Measurements from ENCODE around the gene SF3B6. TPM values are rescaled to one million over a fixed set of nuclear protein-coding genes. Genes with fewer than 3 reads are reported as not detected.
"Not testable (repeated sequence)": the region's sequence is repeated elsewhere in the genome, so short reads cannot be mapped to it uniquely, and the experiment has no call there.

The SF3B6 gene
- polyA plus RNA-seq, 1 experiment: 272 TPM

GRCh38 chr2:24045511-24046508 is 30.3 kb downstream of the SF3B6 start:
- CTCF ChIA-PET: interaction anchor here (0.5 to 2.1 kb wide), 4 partner anchors 36 to 221 kb away, joined by 3 to 6 read pairs (median 4); partner anchors contain the start of genes ATAD2B and MFSD2B
- TF ChIP-seq, protein P1, sequence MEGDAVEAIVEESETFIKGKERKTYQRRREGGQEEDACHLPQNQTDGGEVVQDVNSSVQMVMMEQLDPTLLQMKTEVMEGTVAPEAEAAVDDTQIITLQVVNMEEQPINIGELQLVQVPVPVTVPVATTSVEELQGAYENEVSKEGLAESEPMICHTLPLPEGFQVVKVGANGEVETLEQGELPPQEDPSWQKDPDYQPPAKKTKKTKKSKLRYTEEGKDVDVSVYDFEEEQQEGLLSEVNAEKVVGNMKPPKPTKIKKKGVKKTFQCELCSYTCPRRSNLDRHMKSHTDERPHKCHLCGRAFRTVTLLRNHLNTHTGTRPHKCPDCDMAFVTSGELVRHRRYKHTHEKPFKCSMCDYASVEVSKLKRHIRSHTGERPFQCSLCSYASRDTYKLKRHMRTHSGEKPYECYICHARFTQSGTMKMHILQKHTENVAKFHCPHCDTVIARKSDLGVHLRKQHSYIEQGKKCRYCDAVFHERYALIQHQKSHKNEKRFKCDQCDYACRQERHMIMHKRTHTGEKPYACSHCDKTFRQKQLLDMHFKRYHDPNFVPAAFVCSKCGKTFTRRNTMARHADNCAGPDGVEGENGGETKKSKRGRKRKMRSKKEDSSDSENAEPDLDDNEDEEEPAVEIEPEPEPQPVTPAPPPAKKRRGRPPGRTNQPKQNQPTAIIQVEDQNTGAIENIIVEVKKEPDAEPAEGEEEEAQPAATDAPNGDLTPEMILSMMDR (IDR thresholded peaks at IDR 0.05; ENCODE audit: low read depth, low read length): no peak
- no peak for DNase-seq (ENCODE audit: low read depth, low spot score)
- POLR2A ChIA-PET: interaction anchor here (0.7 kb wide), 1 partner anchor 262 kb away, joined by 6 read pairs; no protein-coding TSS in a partner anchor
- Histone ChIP-seq H3K4me3 (ENCODE audit: low read depth, low read length) (peak overlapping the region; percentile 91), H3K27me3 (ENCODE audit: control insufficient read depth, insufficient read depth, low read length) (no peaks in the 10 kb centered on the region), H3K27ac (ENCODE audit: low read depth, low read length) (no peak overlapping the region), H3K9me3 (ENCODE audit: control insufficient read depth, insufficient read depth, low read length) (no peaks in the 10 kb centered on the region; the same call in 1 of the 2 replicates)

DNA sequence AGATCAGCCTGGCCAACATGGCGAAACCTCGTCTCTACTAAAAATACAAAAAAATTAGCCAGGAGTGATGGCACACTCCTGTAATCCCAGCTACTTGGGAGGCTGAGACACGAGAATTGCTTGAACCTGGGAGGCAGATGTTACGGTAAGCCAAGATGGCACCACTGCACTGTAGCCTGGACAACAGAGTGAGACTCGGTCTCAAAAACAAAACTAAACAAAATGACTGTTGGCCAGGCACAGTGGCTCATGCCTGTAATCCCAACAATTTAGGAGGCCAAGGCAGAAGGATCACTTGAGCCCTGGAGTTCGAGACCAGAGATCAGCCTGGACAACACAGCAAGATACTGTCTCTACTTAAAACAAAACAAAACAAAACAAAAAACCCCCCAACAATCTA is 33.0 kb downstream of the SF3B6 start:
- H3K9me3 ChIP-seq (ENCODE audit: control insufficient read depth, insufficient read depth, low read length); DNase-seq (ENCODE audit: low read depth, low spot score); CTCF ChIA-PET; POLR2A ChIA-PET; H3K27ac ChIP-seq (ENCODE audit: low read depth, low read length); H3K4me3 ChIP-seq (ENCODE audit: low read depth, low read length); H3K27me3 ChIP-seq (ENCODE audit: control insufficient read depth, insufficient read depth, low read length): not testable (repeated sequence)

- DNase-seq (ENCODE audit: low read depth, low spot score): no peak
- ChIA-PET CTCF (interaction anchor here (1.2 kb wide), 1 partner anchor 44 kb away, joined by 6 read pairs; the partner anchor contains the start of gene TP53I3), POLR2A (no interaction called here)
- TF ChIP-seq, protein P1 (IDR thresholded peaks at IDR 0.05; ENCODE audit: low read depth, low read length): no peak
- Histone ChIP-seq H3K4me3 (ENCODE audit: low read depth, low read length) (no peak overlapping the region), H3K27me3 (ENCODE audit: control insufficient read depth, insufficient read depth, low read length) (no peaks in the 10 kb centered on the region), H3K9me3 (ENCODE audit: control insufficient read depth, insufficient read depth, low read length) (no peaks in the 10 kb centered on the region), H3K27ac (ENCODE audit: low read depth, low read length) (no peak overlapping the region)
Observed at GRCh38 chr2:24040511-24040910, 35.6 kb downstream of the SF3B6 start.

DNA sequence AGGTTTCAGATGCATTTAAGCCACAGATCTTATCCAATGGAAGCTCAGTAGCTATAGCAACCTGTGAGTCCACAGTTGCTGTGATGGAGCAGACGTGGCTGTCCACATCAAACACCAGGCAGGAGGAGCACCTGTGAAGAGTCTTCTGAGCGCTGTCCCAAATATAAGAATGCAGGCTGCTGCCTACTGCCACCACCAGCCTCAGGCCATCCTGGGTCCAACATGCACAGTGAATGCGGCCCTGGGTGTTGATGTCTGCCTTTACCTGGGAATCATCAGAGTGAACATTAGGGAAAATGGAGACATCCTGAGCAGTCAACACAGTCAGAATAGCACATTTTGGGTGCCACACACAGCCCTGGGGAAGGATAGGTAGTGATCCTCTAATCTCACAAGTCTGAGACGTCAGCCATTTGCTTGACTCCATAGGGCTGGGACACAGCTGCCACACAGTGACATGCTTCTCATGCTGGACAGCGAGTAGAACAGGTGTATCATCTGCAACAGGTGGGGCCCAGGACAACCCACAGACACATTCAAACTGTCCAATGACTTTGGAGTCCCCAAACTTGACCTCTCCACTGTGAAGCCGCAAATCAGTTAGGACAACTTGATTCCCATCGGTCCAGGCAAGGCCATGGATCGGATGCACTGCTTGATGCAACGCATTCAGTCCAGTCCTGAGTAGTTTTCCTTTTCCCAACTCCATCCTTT is 37.2 kb downstream of the SF3B6 start:
- CTCF ChIA-PET: no interaction called here

DNA sequence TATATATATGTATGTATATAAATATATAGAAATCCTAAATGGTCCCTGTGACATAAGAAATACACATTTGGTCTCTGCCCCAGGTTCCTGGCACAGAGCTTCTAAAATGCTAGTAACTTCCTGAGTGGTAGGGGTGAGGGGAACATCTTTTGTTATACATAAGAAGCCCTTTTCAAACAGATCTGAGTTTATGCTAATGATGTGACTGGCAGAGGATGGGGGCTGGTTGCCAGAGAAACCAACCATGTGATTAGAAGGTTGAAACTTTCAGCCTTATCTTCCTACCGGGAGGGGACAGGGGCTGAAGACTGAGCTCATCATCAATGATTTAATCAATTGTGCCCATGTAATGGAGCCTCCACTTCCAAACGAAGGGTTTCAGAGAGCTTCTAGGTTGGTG is 49.9 kb downstream of the SF3B6 start:
- Histone ChIP-seq H3K4me3 (ENCODE audit: low read depth, low read length) (no peak overlapping the region), H3K27me3 (ENCODE audit: control insufficient read depth, insufficient read depth, low read length) (no peaks in the 10 kb centered on the region), H3K27ac (ENCODE audit: low read depth, low read length) (no peak overlapping the region), H3K9me3 (ENCODE audit: control insufficient read depth, insufficient read depth, low read length) (no peaks in the 10 kb centered on the region)
- ChIA-PET POLR2A (no interaction called here), CTCF (interaction anchor here (0.6 to 1.9 kb wide), 4 partner anchors 27 to 202 kb away, joined by 3 to 9 read pairs (median 4); partner anchors contain the start of gene ATAD2B)
- TF ChIP-seq, protein P1 (IDR thresholded peaks at IDR 0.05; ENCODE audit: low read depth, low read length): no peak
- no peak for DNase-seq (ENCODE audit: low read depth, low spot score)

More for the DNA sequence above, 37.2 kb downstream of the SF3B6 start:
- H3K27ac ChIP-seq (ENCODE audit: low read depth, low read length): no peak overlapping the region
- H3K27me3 ChIP-seq (ENCODE audit: control insufficient read depth, insufficient read depth, low read length): no peaks in the 10 kb centered on the region
- TF ChIP-seq, protein P1 (IDR thresholded peaks at IDR 0.05; ENCODE audit: low read depth, low read length): no peak
- H3K9me3 ChIP-seq (ENCODE audit: control insufficient read depth, insufficient read depth, low read length): no peaks in the 10 kb centered on the region
- no peak overlapping the region for H3K4me3 ChIP-seq (ENCODE audit: low read depth, low read length)
- DNase-seq (ENCODE audit: low read depth, low spot score): no peak
- POLR2A ChIA-PET: no interaction called here
